Measurements from ENCODE around the gene NLRX1. TPM values are rescaled to one million over a fixed set of nuclear protein-coding genes. Genes with fewer than 3 reads are reported as not detected.

The NLRX1 gene
- total RNA-seq, 4 donors from 2014 or later, result 31.5 to 83.3 (median 67.5) TPM

GRCh38 chr11:119178166-119178680, 9.7 kb downstream of the NLRX1 start:
- 59 to 61% methylated on average over 4 of the region's 4 CpGs for WGBS, 2 donors
- no peak for DNase-seq
- Histone ChIP-seq H3K9me3 (no peaks in the 10 kb centered on the region), H3K4me3 (no peak overlapping the region), H3K4me1 (peaks cover 6 to 13% (median 7%) of the 10 kb centered on the region in 3 donors), H3K27me3 (no peaks in the 10 kb centered on the region), H3K36me3 (peaks cover 13 to 97% (median 20%) of the 10 kb centered on the region in 3 donors), H3K27ac (no peak overlapping the region)
- TF ChIP-seq POLR2A (IDR thresholded peaks at IDR 0.05), result no peak
- no peak for TF ChIP-seq CTCF (IDR thresholded peaks at IDR 0.05)
- intact Hi-C loops (cut with DNase I), result no loop called here

DNA sequence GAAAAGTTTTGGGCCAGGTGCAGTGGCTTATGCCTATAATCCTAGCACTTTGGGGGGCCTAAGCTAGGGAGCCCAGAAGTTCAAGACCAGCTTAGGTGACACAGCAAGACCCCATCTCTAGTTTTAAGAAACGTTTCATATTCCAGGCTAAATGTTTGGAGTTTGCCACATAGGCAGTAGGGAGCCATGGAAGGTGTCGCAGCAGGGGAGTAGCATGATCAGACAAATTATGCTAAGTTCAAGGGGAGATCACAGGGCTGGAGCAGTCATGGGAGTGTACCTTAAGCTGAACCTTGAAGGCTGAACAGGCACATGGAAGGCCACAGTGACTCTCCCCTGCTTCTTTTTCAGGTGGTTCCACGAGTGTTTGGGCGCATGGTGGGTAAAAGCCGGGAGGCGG, 10.8 kb downstream of the NLRX1 start:
- TF ChIP-seq POLR2A (IDR thresholded peaks at IDR 0.05), result no peak
- no peak for TF ChIP-seq CTCF (IDR thresholded peaks at IDR 0.05)
- intact Hi-C loops (cut with DNase I), result no loop called here
- peaks cover 6 to 13% (median 7%) of the 10 kb centered on the region in 3 donors for H3K4me1 ChIP-seq
- WGBS, 2 donors, result 84 to 89% methylated on average over 6 of the region's 6 CpGs
- no peak overlapping the region for H3K4me3 ChIP-seq
- no peak for DNase-seq
- no peaks in the 10 kb centered on the region for H3K27me3 ChIP-seq
- no peak overlapping the region for H3K27ac ChIP-seq
- no peaks in the 10 kb centered on the region for H3K9me3 ChIP-seq
- peaks cover 12 to 95% (median 19%) of the 10 kb centered on the region in 3 donors for H3K36me3 ChIP-seq

GRCh38 chr11:119179983-119180382, 11.5 kb downstream of the NLRX1 start:
- Histone ChIP-seq H3K27me3 (no peaks in the 10 kb centered on the region), H3K27ac (no peak overlapping the region), H3K9me3 (no peaks in the 10 kb centered on the region), H3K36me3 (peaks cover 5 to 89% (median 13%) of the 10 kb centered on the region in 3 donors), H3K4me1 (peaks cover 4 to 8% (median 7%) of the 10 kb centered on the region in 3 donors), H3K4me3 (no peak overlapping the region)
- no peak for DNase-seq
- intact Hi-C loops (cut with DNase I), result no loop called here
- TF ChIP-seq POLR2A (IDR thresholded peaks at IDR 0.05) (no peak), CTCF (IDR thresholded peaks at IDR 0.05) (no peak)
- WGBS, 2 donors, result 67 to 89% methylated on average over 1 to 7 of the region's 10 CpGs

GRCh38 chr11:119180729-119181676, 12.5 kb downstream of the NLRX1 start:
- Histone ChIP-seq H3K27ac (no peak overlapping the region), H3K4me3 (no peak overlapping the region), H3K36me3 (peaks cover 3 to 78% (median 10%) of the 10 kb centered on the region in 3 donors), H3K4me1 (peaks cover 0 to 7% (median 0%) of the 10 kb centered on the region in 3 donors), H3K9me3 (no peaks in the 10 kb centered on the region), H3K27me3 (peaks cover 0 to 2% (median 0%) of the 10 kb centered on the region in 4 donors)
- intact Hi-C loops (cut with DNase I), result no loop called here
- TF ChIP-seq POLR2A (IDR thresholded peaks at IDR 0.05), result no peak
- no peak for TF ChIP-seq CTCF (IDR thresholded peaks at IDR 0.05)
- 91 to 100% methylated on average over 1 to 6 of the region's 6 CpGs for WGBS, 2 donors
- DNase-seq, result no peak
